Endothelial cell of umbilical vein (primary cell): ENCODE measurements around the gene TMEM164. TPM values are rescaled to one million over a fixed set of nuclear protein-coding genes. Genes with fewer than 3 reads are reported as not detected.

Source experiments
- BruUV-seq: library from RNA; stranded (reverse); fragments of 400-500 nt; replicated peaks from 2 replicates; lab custom pipeline; 2021; lab: Mats Ljungman, UMichigan
- CTCF ChIA-PET: fragments of 300-600, 350-600 bp; sonication (Branson Sonifier 250); formaldehyde crosslinking; loops from one replicate; lab custom pipeline; 2021; ENCODE audit warnings: antibody characterized with exemption, inconsistent platforms; lab: Charles Lee
- POLR2A ChIA-PET: fragments of 300-600, 350-600 bp; sonication (Branson Sonifier 250); formaldehyde crosslinking; loops from one replicate; lab custom pipeline; 2021; ENCODE audit warnings: antibody characterized with exemption, inconsistent platforms; lab: Charles Lee
- DNase-seq: peaks from one replicate; pipeline ENCODE4 v3.0.0-alpha.2; 2011; ENCODE audit warnings: low read depth, low spot score
- FAIRE-seq: peaks from 2 replicates; lab custom pipeline; 2011; peaks lifted over from hg19 to GRCh38; lab: Jason Lieb, UNC
- H2AFZ ChIP-seq: 2 replicates; pipeline ENCODE4 v1.6.0; 2012; ENCODE audit warnings: low read depth, low read length, control low read depth, inconsistent platforms
- H3K27ac ChIP-seq: 2 replicates; pipeline ENCODE4 v1.5.1; 2011; ENCODE audit warnings: low read depth, mild to moderate bottlenecking, control low read depth, low read length, moderate library complexity; ENCODE audit not compliant: insufficient read depth
- H3K27me3 ChIP-seq, 2 experiments: 2 replicates each; pipeline versions ENCODE4 v1.6.0 to v1.6.1; 2011; ENCODE audit warnings: low read length in 2 of 2, mixed read lengths in 1 of 2; ENCODE audit not compliant: control insufficient read depth in 2 of 2, insufficient read depth in 2 of 2
- H3K36me3 ChIP-seq, 2 experiments: 2 replicates in 1 of 2; 3 replicates in 1 of 2; pipeline ENCODE4 v1.5.1; 2011; ENCODE audit warnings: low read length in 2 of 2, mild to moderate bottlenecking in 1 of 2, moderate library complexity in 1 of 2; ENCODE audit not compliant: control insufficient read depth in 2 of 2, insufficient read depth in 2 of 2; ENCODE audit errors: extremely low read depth in 1 of 2
- H3K4me1 ChIP-seq: 3 replicates; pipeline ENCODE4 v1.5.1; 2011; ENCODE audit warnings: mild to moderate bottlenecking, low read length; ENCODE audit not compliant: control insufficient read depth, insufficient read depth; ENCODE audit errors: extremely low read depth
- H3K4me2 ChIP-seq: 2 replicates; pipeline ENCODE4 v1.6.1; 2011; ENCODE audit warnings: low read length, control low read depth, mixed read lengths; ENCODE audit not compliant: insufficient read depth
- H3K4me3 ChIP-seq, 3 experiments: fragments of 200-600 bp in 1 of 3; sonication (generic), shearing (Covaris generic) in 1 of 3; replicated peaks in 1 of 3; 2 replicates each; pipeline ENCODE4 v1.5.1; 2011 to 2016; ENCODE audit warnings: control low read depth in 3 of 3, low read length in 3 of 3, mild to moderate bottlenecking in 2 of 3, inconsistent platforms in 1 of 3, low read depth in 1 of 3, moderate library complexity in 1 of 3; ENCODE audit not compliant: insufficient read depth in 1 of 3
- H3K79me2 ChIP-seq: 2 replicates; pipeline ENCODE4 v1.6.0; 2012; ENCODE audit warnings: low read length, inconsistent platforms; ENCODE audit not compliant: control insufficient read depth, insufficient read depth
- H3K9ac ChIP-seq: replicated peaks from 2 replicates; pipeline ENCODE3; 2011; ENCODE audit warnings: low read length, control low read depth; ENCODE audit not compliant: insufficient read depth; ENCODE audit errors: extremely low read depth
- H3K9me1 ChIP-seq: replicated peaks from 3 replicates; pipeline ENCODE4 v1.6.0; 2011; ENCODE audit warnings: mild to moderate bottlenecking, low read length; ENCODE audit not compliant: control insufficient read depth, insufficient read depth; ENCODE audit errors: extremely low read depth
- H3K9me3 ChIP-seq: replicated peaks from 2 replicates; pipeline ENCODE4 v1.5.1; 2012; ENCODE audit warnings: low read length, inconsistent platforms; ENCODE audit not compliant: control insufficient read depth, insufficient read depth
- H4K20me1 ChIP-seq: replicated peaks from 2 replicates; pipeline ENCODE3; 2011; ENCODE audit warnings: mild to moderate bottlenecking, low read length; ENCODE audit not compliant: control insufficient read depth, insufficient read depth; ENCODE audit errors: extremely low read depth
- CTCF ChIP-seq, 2 donors: IDR thresholded peaks; 1 replicate in 1 of 2; 2 replicates in 1 of 2; pipeline ENCODE4 v1.5.1; 2011; ENCODE audit warnings: low read length in 2 of 2, mild to moderate bottlenecking in 2 of 2, moderate library complexity in 2 of 2, control low read depth in 1 of 2, inconsistent platforms in 1 of 2, low read depth in 1 of 2; ENCODE audit not compliant: insufficient read depth in 1 of 2; ENCODE audit errors: extremely low read depth in 1 of 2
- EZH2 ChIP-seq: IDR thresholded peaks from 2 replicates; pipeline ENCODE4 v1.6.1; 2012; ENCODE audit warnings: borderline replicate concordance, low read depth, mild to moderate bottlenecking, moderate library complexity, low read length, inconsistent platforms; ENCODE audit not compliant: severe bottlenecking
- FOS ChIP-seq: IDR thresholded peaks from 2 replicates; pipeline ENCODE4 v1.6.1; 2011; ENCODE audit warnings: mild to moderate bottlenecking, low read length, moderate library complexity, borderline replicate concordance; ENCODE audit not compliant: insufficient read depth
- GATA2 ChIP-seq: IDR thresholded peaks from 2 replicates; pipeline ENCODE4 v1.7.0; 2011; ENCODE audit warnings: low read depth, mild to moderate bottlenecking, moderate library complexity, mixed read lengths, low read length; ENCODE audit not compliant: insufficient read length, insufficient read depth
- JUN ChIP-seq: IDR thresholded peaks from 2 replicates; pipeline ENCODE4 v1.6.1; 2011; ENCODE audit warnings: borderline replicate concordance, low read depth; ENCODE audit not compliant: insufficient read length, insufficient read depth
- MAX ChIP-seq: IDR thresholded peaks from 2 replicates; pipeline ENCODE4 v1.6.1; 2011; ENCODE audit not compliant: insufficient read depth, insufficient read length
- MYC ChIP-seq: IDR thresholded peaks from one replicate; pipeline ENCODE4 v1.6.1; 2011; ENCODE audit warnings: mild to moderate bottlenecking, low read depth, low read length
- POLR2A ChIP-seq: IDR thresholded peaks from 2 replicates; pipeline ENCODE4 v1.6.1; 2012; ENCODE audit warnings: low read depth, mild to moderate bottlenecking, control low read depth, low read length
- POLR2AphosphoS5 ChIP-seq: IDR thresholded peaks from 2 replicates; pipeline ENCODE4 v1.6.1; 2012; ENCODE audit warnings: low read depth, mild to moderate bottlenecking, control low read depth, low read length, moderate library complexity; ENCODE audit not compliant: insufficient read depth
- dilution Hi-C: fragments of 300-500 bp; cut with MboI; formaldehyde crosslinking; loops from one replicate; pipeline ENCODE4 v1.15.0; 2019; ENCODE audit warnings: low sequenced_read_pairs; ENCODE audit not compliant: extremely low pct_ligation_motif_present
- intact Hi-C: fragments of 100-400 bp; cut with micrococcal nuclease; formaldehyde crosslinking; loops from one replicate; pipeline ENCODE4 v1.10.0; 2022
- polyA plus RNA-seq, 4 experiments: library from polyadenylated mRNA; depleted of rRNA in 3 of 4; stranded (reverse) in 3 of 4; unstranded in 1 of 4; fragments of >200 nt; gene quantifications; 2 replicates each; pipeline versions ENCODE4 v1.2.1 to v1.2.3, GENCODE V29; 2011 to 2012; ENCODE audit warnings: missing spikeins in 1 of 4
- total RNA-seq: library from RNA; stranded (reverse); gene quantifications from 2 replicates; pipeline ENCODE4 v1.2.3, GENCODE V29; 2021

TMEM164 gene
- total and polyA plus RNA-seq, 2 donors (not counting 3 experiments of a cell fraction or from before 2014, with no cell fraction given) = 12.8 to 22.2 TPM

GRCh38 chrX:110181459-110182137, 178.7 kb downstream of the TMEM164 start:
- dilution Hi-C loops (no loop called here), intact Hi-C loops (no loop called here)
- CTCF ChIA-PET = interaction anchor here (1.0 kb wide), 1 partner anchor 137 kb away, joined by 3 read pairs; the partner anchor contains the start of gene AMMECR1
- Histone ChIP-seq H3K4me1 (peaks cover 3% of the 10 kb centered on the region), H4K20me1 (no peaks in the 10 kb centered on the region), H3K9me1 (no peaks in the 10 kb centered on the region), H3K9ac (no peak overlapping the region), H3K79me2 (no peaks in the 10 kb centered on the region), H3K27me3 (no peaks in the 10 kb centered on the region), H3K27ac (no peak overlapping the region), H2AFZ (no peak overlapping the region), H3K4me3 (no peak overlapping the region), H3K9me3 (no peaks in the 10 kb centered on the region), H3K36me3 (no peaks in the 10 kb centered on the region), H3K4me2 (no peak overlapping the region)
- BruUV-seq = no TSS peak
- POLR2A ChIA-PET = no interaction called here
- no peak for TF ChIP-seq POLR2A
- TF ChIP-seq MYC = no peak
- TF ChIP-seq EZH2 = no peak
- no peak for TF ChIP-seq CTCF (IDR thresholded peaks at IDR 0.05; ENCODE audit: extremely low read depth in 1 of 2, insufficient read depth in 1 of 2, low read depth in 1 of 2, low read length in 2 of 2)
- TF ChIP-seq FOS = no peak
- TF ChIP-seq GATA2 = no peak
- TF ChIP-seq POLR2AphosphoS5 = no peak
- TF ChIP-seq MAX = no peak
- no peak for TF ChIP-seq JUN
- FAIRE-seq (no peak), DNase-seq (no peak)
